ENCODE measurements around the gene FBXO3.

The FBXO3 gene

GRCh38 chr11:33725496-33725895 is 48.8 kb downstream of the FBXO3 start:
- TF ChIP-seq ELF4 (IDR thresholded peaks at IDR 0.05) (no peak), CTBP1 (IDR thresholded peaks at IDR 0.05; ENCODE audit: borderline replicate concordance) (no peak), NFRKB (IDR thresholded peaks at IDR 0.05) (no peak), SP1 (IDR thresholded peaks at IDR 0.05) (no peak), SUZ12 (IDR thresholded peaks at IDR 0.05) (no peak), FOXM1 (IDR thresholded peaks at IDR 0.05; ENCODE audit: borderline replicate concordance) (no peak), ZNF384 (IDR thresholded peaks at IDR 0.05) (no peak), PKNOX1 (IDR thresholded peaks at IDR 0.05) (no peak), TARDBP (IDR thresholded peaks at IDR 0.05) (no peak), LEF1 (IDR thresholded peaks at IDR 0.05; ENCODE audit: borderline replicate concordance) (no peak)
- ChIA-PET POLR2A (interaction anchor here (2.7 kb wide), 1 partner anchor 11 kb away, joined by 12 read pairs; the partner anchor contains the start of gene CD59), CTCF (interaction anchor here (0.7 to 1.0 kb wide), 2 partner anchors 9 to 10 kb away, joined by 3 read pairs; no protein-coding TSS in a partner anchor)
- no peak for DNase-seq (ENCODE audit: extremely low spot score)

GRCh38 chr11:33724644-33725035 is 49.7 kb downstream of the FBXO3 start:
- ChIA-PET CTCF (interaction anchor here (0.7 to 1.1 kb wide), 2 partner anchors 8 to 34 kb away, joined by 3 to 6 read pairs; no protein-coding TSS in a partner anchor), POLR2A (interaction anchor here (1.2 to 2.7 kb wide), 2 partner anchors 12 to 15 kb away, joined by 3 to 12 read pairs; partner anchors contain the start of gene CD59)
- DNase-seq (ENCODE audit: extremely low spot score): no peak
- no peak for TF ChIP-seq ELF4 (IDR thresholded peaks at IDR 0.05)
- TF ChIP-seq ARNT (IDR thresholded peaks at IDR 0.05): no peak
- no peak for TF ChIP-seq LEF1 (IDR thresholded peaks at IDR 0.05; ENCODE audit: borderline replicate concordance)
- TF ChIP-seq BHLHE40 (IDR thresholded peaks at IDR 0.05; ENCODE audit: borderline replicate concordance): no peak
- TF ChIP-seq CTBP1 (IDR thresholded peaks at IDR 0.05; ENCODE audit: borderline replicate concordance): no peak
- no peak for TF ChIP-seq NFRKB (IDR thresholded peaks at IDR 0.05)
- TF ChIP-seq TARDBP (IDR thresholded peaks at IDR 0.05): no peak
- no peak for TF ChIP-seq SUZ12 (IDR thresholded peaks at IDR 0.05)
- TF ChIP-seq SP1 (IDR thresholded peaks at IDR 0.05): no peak

GRCh38 chr11:33723238-33723881 is 51.0 kb downstream of the FBXO3 start:
- POLR2A ChIA-PET: interaction anchor here (0.9 to 2.7 kb wide), 3 partner anchors 13 to 19 kb away, joined by 3 to 12 read pairs (median 3); partner anchors contain the start of gene CD59
- DNase-seq (ENCODE audit: extremely low spot score): no peak
- TF ChIP-seq ZNF384 (IDR thresholded peaks at IDR 0.05) (no peak), LEF1 (IDR thresholded peaks at IDR 0.05; ENCODE audit: borderline replicate concordance) (no peak), FOXM1 (IDR thresholded peaks at IDR 0.05; ENCODE audit: borderline replicate concordance) (no peak), FOXK2 (IDR thresholded peaks at IDR 0.05) (no peak), ARNT (IDR thresholded peaks at IDR 0.05) (no peak), SP1 (IDR thresholded peaks at IDR 0.05) (no peak), TARDBP (IDR thresholded peaks at IDR 0.05) (no peak), CTBP1 (IDR thresholded peaks at IDR 0.05; ENCODE audit: borderline replicate concordance) (no peak), HDGF (IDR thresholded peaks at IDR 0.05; ENCODE audit: borderline replicate concordance) (no peak), SUZ12 (IDR thresholded peaks at IDR 0.05) (no peak), PKNOX1 (IDR thresholded peaks at IDR 0.05) (no peak), L3MBTL2 (conservative IDR thresholded peaks at IDR 0.05) (no peak), FOXA1 (IDR thresholded peaks at IDR 0.05) (no peak), ELF4 (IDR thresholded peaks at IDR 0.05) (no peak)
- CTCF ChIA-PET: interaction anchor here (0.9 kb wide), 1 partner anchor 19 kb away, joined by 3 read pairs; no protein-coding TSS in a partner anchor

GRCh38 chr11:33722590-33723234 is 51.6 kb downstream of the FBXO3 start:
- CTCF ChIA-PET: interaction anchor here (0.9 kb wide), 1 partner anchor 20 kb away, joined by 3 read pairs; no protein-coding TSS in a partner anchor
- TF ChIP-seq ELF4 (IDR thresholded peaks at IDR 0.05) (no peak), HDGF (IDR thresholded peaks at IDR 0.05; ENCODE audit: borderline replicate concordance) (no peak), BHLHE40 (IDR thresholded peaks at IDR 0.05; ENCODE audit: borderline replicate concordance) (no peak), FOXK2 (IDR thresholded peaks at IDR 0.05) (no peak), PKNOX1 (IDR thresholded peaks at IDR 0.05) (no peak), ARNT (IDR thresholded peaks at IDR 0.05) (no peak), L3MBTL2 (conservative IDR thresholded peaks at IDR 0.05) (no peak), SP1 (IDR thresholded peaks at IDR 0.05) (no peak), FOXM1 (IDR thresholded peaks at IDR 0.05; ENCODE audit: borderline replicate concordance) (no peak)
- DNase-seq (ENCODE audit: extremely low spot score): no peak
- POLR2A ChIA-PET: no interaction called here

- TF ChIP-seq CTBP1 (IDR thresholded peaks at IDR 0.05; ENCODE audit: borderline replicate concordance) (no peak), ELF4 (IDR thresholded peaks at IDR 0.05) (no peak), SUZ12 (IDR thresholded peaks at IDR 0.05) (no peak), FOXM1 (IDR thresholded peaks at IDR 0.05; ENCODE audit: borderline replicate concordance) (no peak), TARDBP (IDR thresholded peaks at IDR 0.05) (no peak), ARNT (IDR thresholded peaks at IDR 0.05) (no peak), PKNOX1 (IDR thresholded peaks at IDR 0.05) (no peak), ZNF384 (IDR thresholded peaks at IDR 0.05) (no peak), FOXA1 (IDR thresholded peaks at IDR 0.05) (no peak), HDGF (IDR thresholded peaks at IDR 0.05; ENCODE audit: borderline replicate concordance) (no peak), NFRKB (IDR thresholded peaks at IDR 0.05) (no peak), BHLHE40 (IDR thresholded peaks at IDR 0.05; ENCODE audit: borderline replicate concordance) (no peak), SP1 (IDR thresholded peaks at IDR 0.05) (no peak), FOXK2 (IDR thresholded peaks at IDR 0.05) (no peak), LEF1 (IDR thresholded peaks at IDR 0.05; ENCODE audit: borderline replicate concordance) (no peak)
- ChIA-PET POLR2A (no interaction called here), CTCF (no interaction called here)
- DNase-seq (ENCODE audit: extremely low spot score): no peak
Observed at GRCh38 chr11:33721984-33722383, 52.3 kb downstream of the FBXO3 start.
